ENCODE measurements around the gene AKT2. TPM values are rescaled to one million over a fixed set of nuclear protein-coding genes. Genes with fewer than 3 reads are reported as not detected.

The AKT2 gene
- total RNA-seq, 1 experiment from 2014 or later, result 141 TPM

DNA sequence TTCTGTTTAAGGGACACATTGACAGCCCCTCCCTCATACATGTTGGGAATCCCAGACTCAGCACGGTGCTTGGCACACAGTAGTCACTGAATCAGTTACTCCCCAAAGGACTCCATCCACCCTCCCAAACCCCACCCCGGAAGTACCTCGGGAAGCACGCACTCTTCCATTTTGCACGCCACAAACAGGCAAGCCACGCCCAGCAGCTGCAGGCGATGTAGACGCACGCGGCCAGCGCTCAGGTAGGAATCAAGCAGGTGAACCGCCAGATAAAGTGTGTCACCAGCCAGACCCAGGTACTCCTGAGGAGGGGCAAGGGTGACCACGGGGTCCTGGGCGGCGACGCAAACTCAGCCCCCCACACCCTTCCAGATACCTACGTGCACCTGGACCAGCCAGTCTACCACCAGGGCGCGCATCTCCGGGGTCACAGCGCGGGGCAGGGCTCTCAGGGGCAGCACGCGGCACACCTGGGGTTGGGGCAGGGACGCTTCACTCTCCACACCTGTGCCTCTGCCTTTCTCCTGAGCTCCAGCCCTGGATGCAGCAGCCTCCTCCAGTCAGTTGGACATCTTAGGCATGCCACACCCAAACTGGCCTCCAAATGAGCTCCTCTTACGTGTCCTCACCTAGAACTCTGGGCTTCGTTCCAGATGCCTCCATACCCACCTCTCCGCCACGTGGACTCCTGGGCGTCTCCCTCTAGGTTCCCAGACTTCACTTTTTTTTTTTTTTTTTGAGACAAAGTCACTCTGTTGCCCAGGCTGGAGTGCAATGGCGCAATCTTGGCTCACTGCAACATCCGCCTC is 60.6 kb downstream of the AKT2 start:
- ATAC-seq (peak; percentile 65), DNase-seq (ENCODE audit: low read depth, low spot score) (peak; percentile 76)
- Histone ChIP-seq H3K36me3 (ENCODE audit: control insufficient read depth in 1 of 2, insufficient read depth in 2 of 2, low read length in 2 of 2) (no peaks in the 10 kb centered on the region), H3K4me1 (ENCODE audit: control insufficient read depth in 1 of 2, insufficient read depth in 2 of 2, low read length in 2 of 2) (peaks cover 33 to 80% of the 10 kb centered on the region in 2 experiments), H3K4me2 (ENCODE audit: low read length) (peak overlapping the region; percentile 76), H3K4me3 (replicated peaks in 1 of 2; ENCODE audit: low read depth in 1 of 2, low read length in 2 of 2) (peak overlapping the region; percentile 58 to 64), H3K9ac (ENCODE audit: low read length) (peak overlapping the region; percentile 67), H3K27me3 (ENCODE audit: insufficient read depth, low read length) (no peaks in the 10 kb centered on the region), H3K9me2 (ENCODE audit: insufficient read depth) (no peaks in the 10 kb centered on the region), H4K20me1 (ENCODE audit: insufficient read depth) (no peaks in the 10 kb centered on the region), H3K9me3 (ENCODE audit: control insufficient read depth in 1 of 2, insufficient read depth in 1 of 2, low read depth in 1 of 2, low read length in 2 of 2) (no peaks in the 10 kb centered on the region), H3K79me2 (ENCODE audit: insufficient read depth, low read length) (peaks cover 14% of the 10 kb centered on the region; the same call in 1 of the 2 replicates), H3K27ac (ENCODE audit: low read depth, low read length) (peak overlapping the region; percentile 93), H2AFZ (ENCODE audit: low read depth, low read length, poor library complexity, severe bottlenecking) (no peak overlapping the region)
- RAD21 ChIA-PET (ENCODE audit: low non-redundant PET in 1 of 2, low total read pairs in 2 of 2, uncharacterized antibody in 2 of 2, unreplicated experiment in 2 of 2), result no interaction called here
- POLR2A ChIA-PET, result interaction anchor here (1.0 to 2.0 kb wide), 2 partner anchors 34 to 77 kb away, joined by 4 to 7 read pairs; no protein-coding TSS in a partner anchor
- CTCF ChIA-PET, result interaction anchor here (0.9 to 3.0 kb wide), 5 partner anchors 34 to 85 kb away, joined by 3 to 17 read pairs (median 4); no protein-coding TSS in a partner anchor
- intact Hi-C loops (cut with micrococcal nuclease), result loop anchor here (5.0 kb wide), 2 partner anchors 388 to 432 kb away; no protein-coding TSS in a partner anchor
- BruUV-seq (replicated peaks), result TSS peak; percentile 67
- TF ChIP-seq MAX (IDR thresholded peaks at IDR 0.05), result peak; percentile 85
- 0 out of 2 replicates have a peak, but pooled peaks have one; percentile 6 for TF ChIP-seq SIN3A (IDR thresholded peaks at IDR 0.05; ENCODE audit: low read depth)
- TF ChIP-seq YY1 (IDR thresholded peaks at IDR 0.05; ENCODE audit: extremely low read depth, insufficient replicate concordance, low read depth, low read length), result peak; percentile 69
- no peak for TF ChIP-seq FOSL1 (IDR thresholded peaks at IDR 0.05; ENCODE audit: low read depth)
- TF ChIP-seq ZFX (IDR thresholded peaks at IDR 0.05), result no peak
- TF ChIP-seq ZBTB33 (IDR thresholded peaks at IDR 0.05; ENCODE audit: extremely low read depth, insufficient replicate concordance, low read length), result no peak
- TF ChIP-seq, protein P1, sequence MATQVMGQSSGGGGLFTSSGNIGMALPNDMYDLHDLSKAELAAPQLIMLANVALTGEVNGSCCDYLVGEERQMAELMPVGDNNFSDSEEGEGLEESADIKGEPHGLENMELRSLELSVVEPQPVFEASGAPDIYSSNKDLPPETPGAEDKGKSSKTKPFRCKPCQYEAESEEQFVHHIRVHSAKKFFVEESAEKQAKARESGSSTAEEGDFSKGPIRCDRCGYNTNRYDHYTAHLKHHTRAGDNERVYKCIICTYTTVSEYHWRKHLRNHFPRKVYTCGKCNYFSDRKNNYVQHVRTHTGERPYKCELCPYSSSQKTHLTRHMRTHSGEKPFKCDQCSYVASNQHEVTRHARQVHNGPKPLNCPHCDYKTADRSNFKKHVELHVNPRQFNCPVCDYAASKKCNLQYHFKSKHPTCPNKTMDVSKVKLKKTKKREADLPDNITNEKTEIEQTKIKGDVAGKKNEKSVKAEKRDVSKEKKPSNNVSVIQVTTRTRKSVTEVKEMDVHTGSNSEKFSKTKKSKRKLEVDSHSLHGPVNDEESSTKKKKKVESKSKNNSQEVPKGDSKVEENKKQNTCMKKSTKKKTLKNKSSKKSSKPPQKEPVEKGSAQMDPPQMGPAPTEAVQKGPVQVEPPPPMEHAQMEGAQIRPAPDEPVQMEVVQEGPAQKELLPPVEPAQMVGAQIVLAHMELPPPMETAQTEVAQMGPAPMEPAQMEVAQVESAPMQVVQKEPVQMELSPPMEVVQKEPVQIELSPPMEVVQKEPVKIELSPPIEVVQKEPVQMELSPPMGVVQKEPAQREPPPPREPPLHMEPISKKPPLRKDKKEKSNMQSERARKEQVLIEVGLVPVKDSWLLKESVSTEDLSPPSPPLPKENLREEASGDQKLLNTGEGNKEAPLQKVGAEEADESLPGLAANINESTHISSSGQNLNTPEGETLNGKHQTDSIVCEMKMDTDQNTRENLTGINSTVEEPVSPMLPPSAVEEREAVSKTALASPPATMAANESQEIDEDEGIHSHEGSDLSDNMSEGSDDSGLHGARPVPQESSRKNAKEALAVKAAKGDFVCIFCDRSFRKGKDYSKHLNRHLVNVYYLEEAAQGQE (IDR thresholded peaks at IDR 0.05; ENCODE audit: low read depth), result no peak
- no peak for TF ChIP-seq RAD21 (IDR thresholded peaks at IDR 0.05; ENCODE audit: low read depth)
- no peak for TF ChIP-seq ZNF274 (IDR thresholded peaks at IDR 0.05; ENCODE audit: low read depth, low read length)
- no peak for TF ChIP-seq EZH2phosphoT487 (IDR thresholded peaks at IDR 0.05; ENCODE audit: borderline replicate concordance)
- no peak for TF ChIP-seq EGR1 (IDR thresholded peaks at IDR 0.05; ENCODE audit: low read depth)
- peak; percentile 92 for TF ChIP-seq POLR2A (IDR thresholded peaks at IDR 0.05; ENCODE audit: borderline replicate concordance, extremely low read depth, insufficient read depth, insufficient read length)
- TF ChIP-seq ATF3 (IDR thresholded peaks at IDR 0.05), result no peak
- TF ChIP-seq, protein P2, sequence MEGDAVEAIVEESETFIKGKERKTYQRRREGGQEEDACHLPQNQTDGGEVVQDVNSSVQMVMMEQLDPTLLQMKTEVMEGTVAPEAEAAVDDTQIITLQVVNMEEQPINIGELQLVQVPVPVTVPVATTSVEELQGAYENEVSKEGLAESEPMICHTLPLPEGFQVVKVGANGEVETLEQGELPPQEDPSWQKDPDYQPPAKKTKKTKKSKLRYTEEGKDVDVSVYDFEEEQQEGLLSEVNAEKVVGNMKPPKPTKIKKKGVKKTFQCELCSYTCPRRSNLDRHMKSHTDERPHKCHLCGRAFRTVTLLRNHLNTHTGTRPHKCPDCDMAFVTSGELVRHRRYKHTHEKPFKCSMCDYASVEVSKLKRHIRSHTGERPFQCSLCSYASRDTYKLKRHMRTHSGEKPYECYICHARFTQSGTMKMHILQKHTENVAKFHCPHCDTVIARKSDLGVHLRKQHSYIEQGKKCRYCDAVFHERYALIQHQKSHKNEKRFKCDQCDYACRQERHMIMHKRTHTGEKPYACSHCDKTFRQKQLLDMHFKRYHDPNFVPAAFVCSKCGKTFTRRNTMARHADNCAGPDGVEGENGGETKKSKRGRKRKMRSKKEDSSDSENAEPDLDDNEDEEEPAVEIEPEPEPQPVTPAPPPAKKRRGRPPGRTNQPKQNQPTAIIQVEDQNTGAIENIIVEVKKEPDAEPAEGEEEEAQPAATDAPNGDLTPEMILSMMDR (IDR thresholded peaks at IDR 0.05 in 2 of 3, conservative IDR thresholded peaks at IDR 0.05 in 1 of 3; ENCODE audit: borderline replicate concordance in 1 of 3, insufficient read depth in 1 of 3, low read depth in 2 of 3, low read length in 2 of 3), result peak in 2 of 3 experiments; percentile 52 to 61; a peak in 3 of 6 replicates
- TF ChIP-seq JUND (IDR thresholded peaks at IDR 0.05), result no peak
- no peak for TF ChIP-seq TCF7L2 (IDR thresholded peaks at IDR 0.05; ENCODE audit: borderline replicate concordance, extremely low read depth, insufficient read depth, insufficient read length)
- peak; percentile 73 for TF ChIP-seq POLR2AphosphoS5 (IDR thresholded peaks at IDR 0.05; ENCODE audit: low read depth, low read length)
